NCI-H2196 (cell line): ENCODE results near the gene FXYD5.

Experiments
- DNase-seq: peaks from one replicate; lab custom pipeline; 2025; ENCODE audit not compliant: unreplicated experiment; lab: John Stamatoyannopoulos, UW

Gene FXYD5

GRCh38 chr19:35155981-35156672, 1.6 kb downstream of the FXYD5 start:
- DNase-seq, result no peak

GRCh38 chr19:35156673-35157014, 2.1 kb downstream of the FXYD5 start:
- DNase-seq, result no peak

GRCh38 chr19:35157431-35157830, 2.9 kb downstream of the FXYD5 start:
- no peak for DNase-seq

GRCh38 chr19:35159606-35160005, 5.1 kb downstream of the FXYD5 start:
- no peak for DNase-seq

- DNase-seq, result no peak
These were observed 6.3 kb downstream of the FXYD5 start for GRCh38 chr19:35160629-35161433.

- DNase-seq, result no peak
These were observed 6.9 kb downstream of the FXYD5 start for GRCh38 chr19:35161434-35161743.

GRCh38 chr19:35162471-35163326, 8.2 kb downstream of the FXYD5 start:
- DNase-seq, result no peak

- DNase-seq, result no peak
These were observed 9.9 kb downstream of the FXYD5 start for GRCh38 chr19:35164418-35164817.

GRCh38 chr19:35165200-35166058, 10.9 kb downstream of the FXYD5 start:
- DNase-seq, result no peak

GRCh38 chr19:35166100-35167063, 11.8 kb downstream of the FXYD5 start:
- DNase-seq, result no peak

GRCh38 chr19:35167251-35168119, 12.9 kb downstream of the FXYD5 start:
- no peak for DNase-seq

- DNase-seq, result peak; percentile 27
These were observed 13.7 kb downstream of the FXYD5 start for GRCh38 chr19:35168196-35168595.

GRCh38 chr19:35169221-35169995, 14.9 kb downstream of the FXYD5 start:
- no peak for DNase-seq

- no peak for DNase-seq
These were observed 16.0 kb downstream of the FXYD5 start for GRCh38 chr19:35170359-35171061.

GRCh38 chr19:35171730-35172129, 17.2 kb downstream of the FXYD5 start:
- DNase-seq, result no peak

- no peak for DNase-seq
These were observed 19.7 kb downstream of the FXYD5 start for GRCh38 chr19:35174226-35174625.

- no peak for DNase-seq
These were observed 21.6 kb downstream of the FXYD5 start for GRCh38 chr19:35176181-35176570.
